Chondrocyte (in vitro differentiated cells): ENCODE measurements around the gene PXN. TPM values are rescaled to one million over a fixed set of nuclear protein-coding genes. Genes with fewer than 3 reads are reported as not detected.
"Not testable (repeated sequence)": the region's sequence is repeated elsewhere in the genome, so short reads cannot be mapped to it uniquely, and the experiment has no call there.

Experiments used
- DNase-seq: peaks from one replicate; pipeline ENCODE4 v3.0.0; 2021; ENCODE audit warnings: mixed read lengths, low spot score
- H3K27ac Mint-ChIP-seq: one replicate; pipeline ENCODE4 v1.8.0; 2021; ENCODE audit warnings: mild to moderate bottlenecking, moderate library complexity, mixed read lengths; ENCODE audit not compliant: unreplicated experiment
- H3K27me3 Mint-ChIP-seq: 2 replicates; pipeline ENCODE4 v1.8.0; 2021; ENCODE audit warnings: low read depth, mixed read lengths
- H3K36me3 Mint-ChIP-seq: 2 replicates; pipeline ENCODE4 v1.8.0; 2021; ENCODE audit warnings: low read depth, mixed read lengths
- H3K4me1 Mint-ChIP-seq: 2 replicates; pipeline ENCODE4 v1.8.0; 2021; ENCODE audit warnings: low read depth, mild to moderate bottlenecking, mixed read lengths
- H3K4me3 Mint-ChIP-seq: one replicate; pipeline ENCODE4 v1.8.0; 2021; ENCODE audit warnings: mild to moderate bottlenecking, moderate library complexity, mixed read lengths; ENCODE audit not compliant: unreplicated experiment
- H3K9me3 Mint-ChIP-seq: 2 replicates; pipeline ENCODE4 v1.8.0; 2021; ENCODE audit warnings: low read depth, mixed read lengths
- CTCF ChIP-seq: fragments of 200-600 bp; sonication (generic); IDR thresholded peaks from 2 replicates; pipeline ENCODE4 v1.5.0; 2021; ENCODE audit warnings: antibody characterized with exemption, mild to moderate bottlenecking, moderate library complexity
- total RNA-seq: library from RNA; stranded (reverse); gene quantifications from 3 replicates; pipeline ENCODE4 v1.2.1, GENCODE V29; 2021

Gene PXN
- total RNA-seq, 1 donor from 2014 or later, result 70.5 TPM

GRCh38 chr12:120199025-120199424 lies 66.5 kb downstream of the PXN start:
- peak overlapping the region; percentile 99 for H3K27ac Mint-ChIP-seq
- H3K27me3 Mint-ChIP-seq, result no peaks in the 10 kb centered on the region
- H3K4me1 Mint-ChIP-seq, result peaks cover 54% of the 10 kb centered on the region
- no peak for DNase-seq
- H3K9me3 Mint-ChIP-seq, result no peaks in the 10 kb centered on the region
- H3K36me3 Mint-ChIP-seq, result peaks cover 26% of the 10 kb centered on the region
- H3K4me3 Mint-ChIP-seq, result peak overlapping the region; percentile 97
- TF ChIP-seq CTCF, result no peak

- H3K27ac Mint-ChIP-seq, result peak overlapping the region; percentile 74
- TF ChIP-seq CTCF, result no peak
- H3K27me3 Mint-ChIP-seq, result no peaks in the 10 kb centered on the region
- peaks cover 61% of the 10 kb centered on the region for H3K4me1 Mint-ChIP-seq
- peaks cover 26% of the 10 kb centered on the region for H3K36me3 Mint-ChIP-seq
- no peak overlapping the region for H3K4me3 Mint-ChIP-seq
- no peaks in the 10 kb centered on the region for H3K9me3 Mint-ChIP-seq
- no peak for DNase-seq
These were observed 68.0 kb downstream of the PXN start for GRCh38 chr12:120197542-120197887.

- H3K27me3 Mint-ChIP-seq, H3K4me3 Mint-ChIP-seq, DNase-seq, H3K9me3 Mint-ChIP-seq: not testable (repeated sequence)
- peaks cover 26% of the 10 kb centered on the region for H3K36me3 Mint-ChIP-seq
- peaks cover 62% of the 10 kb centered on the region for H3K4me1 Mint-ChIP-seq
- peak overlapping the region; percentile 74 for H3K27ac Mint-ChIP-seq
These were observed 68.6 kb downstream of the PXN start for GRCh38 chr12:120196817-120197541.

- H3K4me3 Mint-ChIP-seq, result no peak overlapping the region
- H3K4me1 Mint-ChIP-seq, result peaks cover 65% of the 10 kb centered on the region
- no peaks in the 10 kb centered on the region for H3K9me3 Mint-ChIP-seq
- no peak for DNase-seq
- no peak for TF ChIP-seq CTCF
- H3K27ac Mint-ChIP-seq, result peak overlapping the region; percentile 97
- H3K27me3 Mint-ChIP-seq, result no peaks in the 10 kb centered on the region
- H3K36me3 Mint-ChIP-seq, result peaks cover 26% of the 10 kb centered on the region
These were observed 69.2 kb downstream of the PXN start for GRCh38 chr12:120196363-120196762.

- DNase-seq, result no peak
- Mint-ChIP-seq H3K4me3 (peak within 1 kb of the TSS; percentile 83), H3K4me1 (peaks cover 62% of the 10 kb centered on the region), H3K27me3 (no peaks in the 10 kb centered on the region), H3K27ac (peak within 1 kb of the TSS; percentile 97), H3K36me3 (peaks cover 24% of the 10 kb centered on the region), H3K9me3 (no peaks in the 10 kb centered on the region)
- TF ChIP-seq CTCF, result peak; percentile 11
These were observed 70.8 kb downstream of the PXN start, which contains the start of gene GCN1 for GRCh38 chr12:120194534-120195395. Gene GCN1 (minus strand): TSS chr12:120194715. CDS start chr12:120194697, 18 bp downstream.
